Activated T-helper 1 cell treated with anti-CD3 and anti-CD28 coated beads, Interleukin-12 subunit alpha, Interleukin-12 subunit beta, Interleukin-2, Interleukin-4 antibody, amounts not matched to agents 30 ng/mL and 10 ng/mL and 1 ng/mL, durations not matched to agents 14 hours and 24 hours and 36 hours (primary cell): ENCODE data around the gene PLPP1. TPM values are rescaled to one million over a fixed set of nuclear protein-coding genes. Genes with fewer than 3 reads are reported as not detected.

Experiments
- DNase-seq: peaks from one replicate; pipeline ENCODE4 v3.0.0; 2021; ENCODE audit warnings: low spot score
- H3K27ac Mint-ChIP-seq: one replicate; pipeline ENCODE4 v1.8.0; 2021; ENCODE audit warnings: mild to moderate bottlenecking, mixed read lengths
- H3K27me3 Mint-ChIP-seq: one replicate; pipeline ENCODE4 v1.8.0; 2022; ENCODE audit warnings: mild to moderate bottlenecking, moderate library complexity, mixed read lengths; ENCODE audit not compliant: insufficient read depth
- H3K36me3 Mint-ChIP-seq: one replicate; pipeline ENCODE4 v1.8.0; 2021; ENCODE audit warnings: low read depth, mixed read lengths
- H3K4me1 Mint-ChIP-seq: one replicate; pipeline ENCODE4 v1.8.0; 2021; ENCODE audit warnings: low read depth, mixed read lengths
- H3K4me3 Mint-ChIP-seq: one replicate; pipeline ENCODE4 v1.8.0; 2021; ENCODE audit warnings: mild to moderate bottlenecking, moderate library complexity, mixed read lengths
- H3K9me3 Mint-ChIP-seq: one replicate; pipeline ENCODE4 v1.8.0; 2021; ENCODE audit warnings: mixed read lengths
- intact Hi-C: fragments of 100-400 bp; cut with micrococcal nuclease; formaldehyde crosslinking; loops from one replicate; pipeline ENCODE4 v1.15.1; 2024
- total RNA-seq: library from RNA; stranded (reverse); gene quantifications from 2 replicates; pipeline ENCODE4 v1.2.3, GENCODE V29; 2022

PLPP1 gene
- total RNA-seq, 1 donor from 2014 or later = 25.8 TPM

DNA sequence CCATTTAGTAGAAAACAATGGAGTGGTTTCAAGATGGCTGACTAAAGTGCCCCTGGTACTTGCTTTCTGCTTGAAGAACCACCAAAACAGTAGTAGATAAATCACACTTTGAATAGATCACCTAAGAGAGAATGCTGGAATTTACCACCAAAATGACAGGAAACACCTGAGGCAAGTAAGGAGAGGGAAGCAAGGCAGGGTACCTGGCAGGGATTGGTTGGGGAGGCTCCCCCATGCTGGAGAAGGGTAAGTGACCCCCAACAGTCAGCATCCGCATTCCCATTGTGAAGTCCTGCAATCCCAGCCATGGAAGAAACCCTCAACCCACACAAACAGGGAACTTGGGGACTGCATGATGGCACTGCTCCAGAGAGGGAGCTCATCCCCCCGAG, 105.5 kb downstream of the PLPP1 start:
- H3K27ac Mint-ChIP-seq = no peak overlapping the region
- H3K36me3 Mint-ChIP-seq = peaks cover 56% of the 10 kb centered on the region
- no peak overlapping the region for H3K4me3 Mint-ChIP-seq
- no peak for DNase-seq
- H3K27me3 Mint-ChIP-seq = no peaks in the 10 kb centered on the region
- intact Hi-C loops = no loop called here
- H3K9me3 Mint-ChIP-seq = peaks cover 29% of the 10 kb centered on the region
- H3K4me1 Mint-ChIP-seq = no peaks in the 10 kb centered on the region

DNA sequence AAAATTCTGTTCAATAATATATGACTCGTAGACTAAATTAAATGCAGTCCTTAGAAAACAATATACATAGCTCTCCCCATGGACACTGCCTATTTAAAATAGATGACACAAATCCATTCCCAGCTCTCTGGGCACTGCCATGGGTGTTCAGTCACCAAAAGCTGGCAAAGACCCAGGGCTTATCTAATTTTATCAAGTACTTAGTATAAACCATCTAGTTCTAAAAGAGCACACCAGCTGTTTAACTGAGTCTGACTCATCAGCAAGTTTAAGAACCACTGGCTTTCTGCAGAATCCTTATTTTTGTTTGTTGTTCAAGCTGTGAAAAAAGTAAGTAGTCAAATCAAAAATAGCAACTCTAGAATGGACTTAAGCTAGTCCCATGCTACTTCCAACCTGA, 107.6 kb downstream of the PLPP1 start:
- H3K36me3 Mint-ChIP-seq = peaks cover 64% of the 10 kb centered on the region
- intact Hi-C loops = no loop called here
- H3K27ac Mint-ChIP-seq = no peak overlapping the region

DNA sequence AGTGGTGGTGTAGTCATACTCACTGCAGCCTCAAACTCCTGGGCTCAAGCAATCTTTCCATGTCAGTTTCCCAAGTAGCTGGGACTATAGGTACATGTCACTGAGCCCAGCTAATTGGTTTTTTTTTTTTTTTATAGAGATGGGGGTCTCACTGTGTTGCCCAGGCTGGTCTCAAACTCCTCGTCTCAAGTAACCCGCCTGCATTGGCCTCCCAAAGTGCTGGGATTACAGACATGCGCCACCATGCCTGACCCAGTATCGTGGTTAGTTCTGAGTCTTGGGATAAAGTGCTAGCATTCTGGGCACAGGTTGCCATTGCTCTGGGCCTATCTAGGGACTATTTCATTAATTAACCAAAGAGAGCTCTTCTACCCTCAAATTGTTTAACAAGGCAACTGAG, 108.3 kb downstream of the PLPP1 start:
- no peak for DNase-seq
- Mint-ChIP-seq H3K4me3 (no peak overlapping the region), H3K27ac (no peak overlapping the region), H3K36me3 (peaks cover 62% of the 10 kb centered on the region), H3K27me3 (no peaks in the 10 kb centered on the region), H3K9me3 (peaks cover 15% of the 10 kb centered on the region), H3K4me1 (peaks cover 3% of the 10 kb centered on the region)
- intact Hi-C loops = no loop called here

More for the DNA sequence above, 107.6 kb downstream of the PLPP1 start:
- Mint-ChIP-seq H3K9me3 (peaks cover 22% of the 10 kb centered on the region), H3K4me1 (no peaks in the 10 kb centered on the region), H3K4me3 (no peak overlapping the region), H3K27me3 (no peaks in the 10 kb centered on the region)
- no peak for DNase-seq

DNA sequence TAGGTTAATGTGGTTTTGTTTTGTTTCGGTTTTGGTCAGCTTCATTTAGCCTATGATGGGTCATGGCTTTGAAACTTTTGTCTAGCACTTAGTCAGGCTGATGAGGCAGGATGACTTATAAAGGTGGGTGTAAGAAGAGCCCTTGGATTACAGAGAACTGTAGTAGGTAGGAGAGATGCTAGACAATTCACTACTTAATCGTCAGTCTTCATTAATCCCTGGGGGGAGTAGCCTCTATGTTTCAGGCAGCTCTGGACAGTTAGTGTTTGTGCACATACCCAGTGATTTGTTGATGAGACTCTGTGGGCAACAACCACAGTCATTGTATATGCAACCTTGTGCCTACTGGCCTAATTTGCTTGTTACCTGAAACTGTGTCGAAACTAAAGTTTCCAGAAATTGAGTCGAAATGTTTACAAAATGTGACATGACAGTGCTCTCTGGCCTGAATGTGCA, 113.7 kb downstream of the PLPP1 start:
- Mint-ChIP-seq H3K27me3 (no peaks in the 10 kb centered on the region), H3K4me1 (peaks cover 16% of the 10 kb centered on the region), H3K4me3 (no peak overlapping the region), H3K9me3 (no peaks in the 10 kb centered on the region), H3K27ac (peak overlapping the region; percentile 3), H3K36me3 (peaks cover 31% of the 10 kb centered on the region)
- intact Hi-C loops = loop anchor here (1.0 to 5.0 kb wide), 3 partner anchors 19 to 271 kb away; partner anchors contain the start of gene PLPP1
- no peak for DNase-seq

DNA sequence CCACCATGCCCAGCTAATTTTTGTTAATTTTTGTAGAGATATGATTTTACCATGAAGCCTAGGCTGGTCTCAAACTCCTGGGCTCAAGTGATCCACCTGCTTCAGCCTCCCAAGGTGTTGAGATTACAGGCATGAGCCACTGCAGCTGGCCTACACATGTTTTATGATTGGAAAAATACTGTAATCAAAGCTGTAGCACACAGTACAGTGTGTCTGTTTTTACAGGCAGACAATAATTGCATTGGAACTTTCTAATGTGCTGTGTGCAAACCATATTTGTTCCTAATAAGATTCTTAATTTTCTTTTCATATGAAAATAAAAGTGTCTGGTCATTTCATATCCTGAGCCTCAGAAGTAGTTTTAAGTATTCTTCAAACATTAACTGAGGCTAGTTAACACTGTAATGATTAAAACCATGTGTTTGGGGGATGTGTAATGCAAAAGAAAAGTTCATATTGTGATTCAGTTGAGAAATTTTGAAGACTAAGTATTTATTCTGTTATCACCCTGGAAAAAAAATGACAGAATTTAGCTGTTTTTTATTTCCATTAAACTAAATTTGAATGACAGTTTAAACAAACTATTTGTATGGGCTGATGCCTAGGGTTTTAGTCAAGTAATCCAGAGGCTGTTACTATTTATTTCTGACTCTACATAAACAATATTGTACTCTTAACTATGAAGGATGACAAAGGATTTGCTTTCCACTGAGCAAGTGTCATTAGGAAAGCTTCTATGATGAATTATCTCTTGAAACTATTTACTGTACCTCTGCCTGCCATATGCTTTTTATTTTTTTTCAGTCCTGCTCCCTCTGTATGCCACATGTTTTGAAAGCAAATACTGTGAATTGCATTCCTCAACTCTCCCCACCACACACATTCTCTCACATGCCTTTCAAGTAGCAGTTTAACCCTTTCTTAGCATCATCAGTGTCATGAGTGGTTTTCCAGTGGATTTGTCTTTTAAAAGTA, 115.5 kb downstream of the PLPP1 start:
- DNase-seq = no peak
- peaks cover 37% of the 10 kb centered on the region for H3K36me3 Mint-ChIP-seq
- H3K9me3 Mint-ChIP-seq = no peaks in the 10 kb centered on the region
- H3K27me3 Mint-ChIP-seq = no peaks in the 10 kb centered on the region
- H3K4me1 Mint-ChIP-seq = peaks cover 20% of the 10 kb centered on the region
- no peak overlapping the region for H3K4me3 Mint-ChIP-seq
- intact Hi-C loops = loop anchor here (10.0 kb wide), 1 partner anchor 244 kb away; the partner anchor contains the start of gene CDC20B
- no peak overlapping the region for H3K27ac Mint-ChIP-seq

DNA sequence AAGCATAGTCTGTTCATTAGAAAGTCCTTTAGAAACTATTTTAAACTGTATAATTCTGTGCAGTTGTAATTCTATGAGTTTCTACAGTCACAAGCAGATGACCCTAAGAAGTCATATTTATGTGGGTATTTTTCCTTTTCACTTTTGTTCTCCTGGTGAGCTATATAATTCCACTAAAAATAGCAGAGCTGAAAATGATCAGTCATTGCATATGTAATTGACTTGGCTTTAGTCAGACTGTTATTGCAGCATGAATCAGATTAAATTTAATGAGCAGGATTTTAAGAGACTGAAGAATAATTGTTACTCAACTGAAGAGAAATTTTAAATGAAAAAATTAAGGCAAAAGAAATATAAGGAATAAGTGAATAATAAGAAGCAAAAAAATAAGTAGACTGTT, 118.5 kb downstream of the PLPP1 start:
- Mint-ChIP-seq H3K36me3 (peaks cover 27% of the 10 kb centered on the region), H3K4me3 (no peak overlapping the region), H3K27ac (no peak overlapping the region), H3K4me1 (peaks cover 22% of the 10 kb centered on the region), H3K27me3 (no peaks in the 10 kb centered on the region), H3K9me3 (no peaks in the 10 kb centered on the region)
- DNase-seq = no peak
- intact Hi-C loops = loop anchor here (10.0 kb wide), 1 partner anchor 242 kb away; the partner anchor contains the start of gene CDC20B

DNA sequence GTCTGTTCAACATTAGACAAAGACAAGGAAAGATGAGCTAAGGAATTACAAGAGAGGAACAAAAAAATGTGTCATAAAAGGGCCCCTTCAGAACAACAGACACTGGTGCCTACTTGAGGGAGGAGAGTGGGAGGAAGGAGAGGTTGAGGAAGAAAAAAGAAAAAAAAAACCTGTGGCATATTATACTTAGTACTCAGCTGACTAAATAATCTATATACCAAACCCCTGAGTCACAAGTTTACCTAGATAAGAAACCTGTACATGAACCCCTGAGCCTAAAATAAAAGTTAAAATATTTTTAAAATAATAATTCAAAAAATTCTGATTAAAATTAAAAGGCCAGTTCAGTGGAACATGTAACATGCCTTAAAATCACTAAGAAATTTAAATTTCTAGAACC, 119.7 kb downstream of the PLPP1 start:
- Mint-ChIP-seq H3K27me3 (no peaks in the 10 kb centered on the region), H3K4me3 (no peak overlapping the region), H3K27ac (no peak overlapping the region), H3K9me3 (no peaks in the 10 kb centered on the region), H3K4me1 (peaks cover 10% of the 10 kb centered on the region), H3K36me3 (peaks cover 30% of the 10 kb centered on the region)
- intact Hi-C loops = loop anchor here (10.0 kb wide), 1 partner anchor 240 kb away; the partner anchor contains the start of gene CDC20B
- DNase-seq = no peak

DNA sequence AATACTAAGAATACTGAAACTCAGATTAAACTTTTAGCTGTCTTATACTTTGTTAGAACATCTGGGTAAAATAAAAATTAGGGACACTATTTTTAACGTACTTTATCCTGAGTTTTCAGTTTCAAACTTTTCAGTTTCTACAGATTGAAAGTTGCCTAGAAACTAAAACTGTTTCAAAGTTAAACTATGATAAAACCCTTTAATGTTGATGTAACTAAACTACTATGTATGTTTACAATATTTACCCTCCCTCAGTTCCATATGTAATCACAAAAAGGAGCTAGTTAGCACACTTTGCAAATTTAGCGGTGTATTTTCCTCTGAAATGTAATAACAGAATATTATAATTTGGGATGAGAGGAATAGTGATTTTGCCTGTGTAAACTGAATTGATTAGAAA, 121.1 kb downstream of the PLPP1 start:
- no peak for DNase-seq
- H3K9me3 Mint-ChIP-seq = no peaks in the 10 kb centered on the region
- H3K4me1 Mint-ChIP-seq = peaks cover 10% of the 10 kb centered on the region
- H3K4me3 Mint-ChIP-seq = no peak overlapping the region
- H3K36me3 Mint-ChIP-seq = peaks cover 26% of the 10 kb centered on the region
- intact Hi-C loops = loop anchor here (10.0 kb wide), 1 partner anchor 239 kb away; the partner anchor contains the start of gene CDC20B
- H3K27ac Mint-ChIP-seq = no peak overlapping the region
- H3K27me3 Mint-ChIP-seq = no peaks in the 10 kb centered on the region

DNA sequence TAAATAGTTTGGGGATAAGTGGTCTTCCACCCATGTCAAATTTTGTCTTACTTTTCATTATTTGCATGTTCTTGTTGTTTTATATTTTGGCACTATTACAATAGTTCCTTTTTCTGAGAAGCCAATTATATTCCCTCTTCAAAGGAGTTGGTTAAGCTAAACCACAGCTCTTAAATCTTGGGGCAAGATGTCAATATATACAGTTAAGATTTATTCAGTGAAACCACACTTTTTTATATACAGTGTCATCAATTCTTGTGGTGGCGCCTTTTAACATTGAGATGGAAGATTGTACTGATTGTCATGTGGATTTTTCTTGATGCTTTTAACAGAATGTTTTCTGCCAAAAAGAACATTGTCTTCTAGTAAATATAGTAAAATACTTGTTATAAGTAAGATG, 122.9 kb downstream of the PLPP1 start:
- peaks cover 10% of the 10 kb centered on the region for H3K4me1 Mint-ChIP-seq

DNA sequence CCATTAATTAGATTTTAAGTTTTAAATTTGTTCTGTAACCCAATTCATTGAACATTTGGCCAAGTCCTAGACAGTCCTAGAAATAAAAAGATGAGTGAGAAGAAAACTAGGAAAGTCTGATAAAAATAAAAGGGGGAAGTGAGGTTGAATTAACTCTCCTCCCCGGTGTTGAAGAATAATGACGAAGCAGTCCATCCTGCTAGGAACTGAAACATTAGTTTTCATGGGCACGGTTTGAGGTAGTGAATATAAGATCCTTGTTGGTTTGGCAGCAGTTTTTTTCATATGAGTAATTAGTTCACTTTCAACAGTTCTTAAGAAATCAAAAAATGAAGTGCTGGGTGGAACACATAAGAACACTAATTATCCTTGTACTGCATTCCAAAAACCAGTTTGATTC, 123.9 kb downstream of the PLPP1 start:
- no peaks in the 10 kb centered on the region for H3K9me3 Mint-ChIP-seq
- intact Hi-C loops = loop anchor here (10.0 kb wide), 1 partner anchor 236 kb away; the partner anchor contains the start of gene CDC20B
- DNase-seq = no peak
- peaks cover 28% of the 10 kb centered on the region for H3K36me3 Mint-ChIP-seq
- H3K27me3 Mint-ChIP-seq = no peaks in the 10 kb centered on the region
- peaks cover 10% of the 10 kb centered on the region for H3K4me1 Mint-ChIP-seq
- H3K27ac Mint-ChIP-seq = no peak overlapping the region
- H3K4me3 Mint-ChIP-seq = no peak overlapping the region

More for the DNA sequence above, 122.9 kb downstream of the PLPP1 start:
- H3K4me3 Mint-ChIP-seq = no peak overlapping the region
- DNase-seq = no peak
- intact Hi-C loops = loop anchor here (10.0 kb wide), 1 partner anchor 237 kb away; the partner anchor contains the start of gene CDC20B
- peaks cover 29% of the 10 kb centered on the region for H3K36me3 Mint-ChIP-seq
- H3K27ac Mint-ChIP-seq = no peak overlapping the region
- H3K27me3 Mint-ChIP-seq = no peaks in the 10 kb centered on the region
- H3K9me3 Mint-ChIP-seq = no peaks in the 10 kb centered on the region

DNA sequence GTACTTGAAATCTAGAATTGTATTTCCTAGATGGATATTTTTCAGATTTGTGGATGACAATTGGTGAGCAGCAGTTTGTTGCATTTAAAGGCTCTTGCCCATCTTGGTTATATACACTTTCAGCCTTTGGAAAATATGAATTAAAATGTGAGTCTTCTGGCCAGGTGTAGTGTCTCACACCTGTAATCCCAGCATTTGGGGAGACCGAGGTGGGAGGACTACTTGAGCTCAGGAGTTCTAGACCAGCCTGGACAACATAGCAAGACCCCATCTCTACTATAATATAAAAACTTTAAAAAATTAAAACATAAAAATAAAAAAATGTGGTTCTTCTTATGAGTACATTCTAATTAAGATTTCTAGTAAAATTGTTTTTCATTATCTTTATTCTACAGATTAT, 125.0 kb downstream of the PLPP1 start:
- intact Hi-C loops = loop anchor here (10.0 kb wide), 1 partner anchor 235 kb away; the partner anchor contains the start of gene CDC20B
- DNase-seq = no peak
- Mint-ChIP-seq H3K4me3 (no peak overlapping the region), H3K4me1 (peaks cover 6% of the 10 kb centered on the region), H3K9me3 (no peaks in the 10 kb centered on the region), H3K27me3 (no peaks in the 10 kb centered on the region), H3K36me3 (peaks cover 21% of the 10 kb centered on the region), H3K27ac (no peak overlapping the region)

DNA sequence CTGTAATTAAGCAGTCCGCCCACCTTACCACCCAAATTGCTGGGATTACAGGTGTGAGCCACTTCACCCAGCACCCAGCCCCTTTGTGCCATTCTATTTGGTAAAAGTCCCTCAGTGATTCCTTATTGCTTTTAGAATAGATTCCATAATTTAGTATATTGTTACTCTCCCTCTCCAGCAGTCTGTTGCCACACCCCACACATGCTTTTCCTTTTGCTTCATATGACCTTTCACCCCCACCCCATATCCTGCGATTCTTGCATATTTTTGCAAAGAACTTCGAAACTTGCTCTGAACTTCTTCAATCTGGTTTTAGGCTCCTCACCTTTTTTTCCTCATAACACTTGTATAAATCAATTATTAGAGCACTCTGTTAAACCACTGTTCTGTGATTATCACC, 126.8 kb downstream of the PLPP1 start:
- Mint-ChIP-seq H3K27me3 (no peaks in the 10 kb centered on the region), H3K36me3 (peaks cover 23% of the 10 kb centered on the region), H3K4me1 (peaks cover 6% of the 10 kb centered on the region), H3K27ac (no peak overlapping the region), H3K9me3 (no peaks in the 10 kb centered on the region), H3K4me3 (no peak overlapping the region)
- intact Hi-C loops = loop anchor here (1.0 kb wide), 1 partner anchor 283 kb away; no protein-coding TSS in a partner anchor
- no peak for DNase-seq
